Measurements from ENCODE around the gene TTC6.

TTC6 gene

GRCh38 chr14:37620856-37621255 is 25.4 kb downstream of the TTC6 start:
- DNase-seq = no peak

- no peak for DNase-seq
Measured at GRCh38 chr14:37622231-37622923, 26.9 kb downstream of the TTC6 start.

GRCh38 chr14:37623426-37623951 is 28.1 kb downstream of the TTC6 start:
- DNase-seq = no peak

- no peak for DNase-seq
Measured at GRCh38 chr14:37623971-37624370, 28.5 kb downstream of the TTC6 start.

- DNase-seq = no peak
Measured at GRCh38 chr14:37625597-37626595, 30.5 kb downstream of the TTC6 start.

DNA sequence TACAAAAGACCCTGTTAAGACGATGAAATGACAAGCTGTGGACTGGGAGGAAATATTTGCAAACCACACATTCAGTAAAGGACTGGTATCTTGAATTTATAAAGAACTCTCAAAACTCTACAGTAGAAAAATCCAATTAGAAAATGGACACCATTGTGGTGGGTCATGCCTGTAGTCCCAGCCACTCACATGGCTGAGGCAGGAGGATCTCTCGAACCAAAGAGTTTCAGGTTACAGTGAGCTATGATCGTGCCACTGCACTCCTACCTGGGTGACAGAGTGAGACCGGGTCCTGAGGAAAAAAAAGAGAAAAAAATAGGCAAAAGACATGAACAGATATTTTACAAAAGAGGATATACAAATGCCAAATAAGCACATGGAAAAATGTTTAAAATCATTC is 41.9 kb downstream of the TTC6 start:
- DNase-seq = no peak

DNA sequence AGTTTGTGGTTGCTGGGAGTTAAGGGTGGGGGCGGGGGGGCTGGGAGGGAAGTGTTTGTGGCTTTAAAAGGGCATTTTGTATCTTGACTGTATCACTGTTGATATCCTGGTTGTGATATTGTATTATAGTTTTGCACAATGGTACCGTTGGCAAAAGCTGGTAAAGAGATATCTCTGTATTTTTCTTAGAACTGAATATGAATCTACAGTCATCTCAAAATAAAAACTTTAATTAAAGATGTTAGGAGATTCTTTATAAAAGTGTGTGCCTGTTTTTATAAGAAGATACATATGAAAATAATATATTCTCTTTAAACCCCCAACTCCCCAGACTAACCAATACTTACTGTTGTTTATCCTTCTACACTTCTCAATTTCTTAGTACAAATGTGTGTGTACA is 43.2 kb downstream of the TTC6 start:
- DNase-seq = no peak

DNA sequence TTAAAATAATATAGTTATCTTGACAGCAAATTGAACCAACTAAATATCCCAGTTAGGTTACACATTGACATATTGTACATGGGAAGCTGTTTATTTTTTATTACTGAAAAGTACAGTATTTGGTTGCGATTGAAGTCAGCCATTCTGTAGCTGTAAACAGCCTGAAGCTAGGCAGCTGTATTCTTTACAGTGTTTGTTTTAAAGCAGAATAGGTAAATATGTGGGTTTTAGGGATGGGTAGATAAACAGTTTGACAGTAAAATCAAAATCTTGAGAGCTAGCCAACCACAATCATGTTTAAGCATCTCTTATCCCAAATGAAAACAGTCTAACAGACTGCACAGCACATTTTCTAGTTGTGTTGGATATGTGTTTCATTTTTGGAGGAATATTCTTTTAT is 45.7 kb downstream of the TTC6 start:
- no peak for DNase-seq

DNA sequence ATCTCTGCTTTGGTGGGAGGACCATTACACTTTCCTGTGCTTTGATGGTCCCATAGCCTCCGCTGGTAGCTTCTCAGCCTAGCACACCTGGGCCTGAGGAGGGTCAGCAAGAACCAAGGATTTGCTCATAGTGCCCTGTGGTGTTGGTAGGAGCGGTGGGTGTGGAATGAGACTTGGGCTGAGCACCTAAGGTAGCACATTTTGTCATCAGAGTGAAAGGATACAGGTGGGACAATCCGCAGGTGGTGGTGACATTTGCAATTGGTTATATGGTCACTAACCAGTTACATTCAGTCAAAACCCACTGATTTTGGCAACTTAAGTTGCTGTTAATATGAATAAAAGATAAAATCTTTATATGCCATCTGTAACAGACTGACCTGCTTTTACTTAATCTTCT is 46.7 kb downstream of the TTC6 start:
- no peak for DNase-seq

DNA sequence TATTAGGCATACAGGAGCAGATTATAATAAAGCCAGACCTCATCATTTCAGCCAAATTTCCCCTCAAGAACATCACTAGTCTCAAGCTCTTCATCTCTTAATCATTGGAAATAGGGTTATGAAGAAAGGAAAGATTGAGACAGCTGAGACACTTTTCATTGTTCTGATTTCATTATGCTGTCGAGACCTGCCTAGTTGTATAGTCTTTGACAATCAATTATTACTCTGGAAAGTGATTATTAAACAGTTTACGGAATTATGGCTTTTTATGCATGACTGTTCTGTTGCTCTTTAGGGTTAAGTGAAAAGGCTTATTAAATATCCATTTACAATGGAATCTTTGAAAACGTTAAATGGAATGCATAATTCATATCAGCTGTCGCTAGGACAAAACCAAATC is 48.3 kb downstream of the TTC6 start:
- no peak for DNase-seq
